Activated CD4-positive, alpha-beta T cell treated with anti-CD3 and anti-CD28 coated beads for 1 hour (primary cell): Measurements from ENCODE around the gene TLE5.
"Not testable (repeated sequence)": the region's sequence is repeated elsewhere in the genome, so short reads cannot be mapped to it uniquely, and the experiment has no call there.

ENCODE experiments used
- DNase-seq: peaks from one replicate; pipeline ENCODE4 v3.0.0-alpha.2; 2020

The TLE5 gene

GRCh38 chr19:3060857-3061181 lies 1.5 kb downstream of the TLE5 start:
- DNase-seq = no peak

GRCh38 chr19:3059653-3060052 lies 2.6 kb downstream of the TLE5 start:
- DNase-seq = no peak

GRCh38 chr19:3058821-3059314 lies 3.4 kb downstream of the TLE5 start:
- no peak for DNase-seq

- DNase-seq = no peak
These were observed 4.1 kb downstream of the TLE5 start for GRCh38 chr19:3058009-3058820.

- no peak for DNase-seq
These were observed 5.0 kb downstream of the TLE5 start for GRCh38 chr19:3057275-3057714.

GRCh38 chr19:3056417-3057088 lies 5.7 kb downstream of the TLE5 start:
- DNase-seq = no peak

GRCh38 chr19:3055741-3056416 lies 6.4 kb downstream of the TLE5 start:
- no peak for DNase-seq

GRCh38 chr19:3054972-3055740 lies 7.1 kb downstream of the TLE5 start:
- DNase-seq = no peak

GRCh38 chr19:3054265-3054971 lies 7.9 kb downstream of the TLE5 start:
- DNase-seq = no peak

- no peak for DNase-seq
These were observed 8.5 kb downstream of the TLE5 start for GRCh38 chr19:3053780-3054179.

- DNase-seq = no peak
These were observed 9.1 kb downstream of the TLE5 start for GRCh38 chr19:3053218-3053621.

GRCh38 chr19:3050016-3050415 lies 12.3 kb downstream of the TLE5 start:
- not testable (repeated sequence) for DNase-seq

- no peak for DNase-seq
These were observed 13.2 kb downstream of the TLE5 start for GRCh38 chr19:3049089-3049488.

GRCh38 chr19:3048190-3048533 lies 14.1 kb downstream of the TLE5 start:
- no peak for DNase-seq

GRCh38 chr19:3047496-3048189 lies 14.7 kb downstream of the TLE5 start:
- DNase-seq = peak; percentile 52

- DNase-seq = no peak
These were observed 15.4 kb downstream of the TLE5 start for GRCh38 chr19:3046698-3047495.

- no peak for DNase-seq
These were observed 16.2 kb downstream of the TLE5 start for GRCh38 chr19:3045885-3046697.

GRCh38 chr19:3045191-3045590 lies 17.1 kb downstream of the TLE5 start:
- no peak for DNase-seq

- no peak for DNase-seq
These were observed 19.6 kb downstream of the TLE5 start for GRCh38 chr19:3042621-3043267.
